Fibroblast of lung (primary cell): Measurements from ENCODE around the gene SLC6A20. TPM values are rescaled to one million over a fixed set of nuclear protein-coding genes. Genes with fewer than 3 reads are reported as not detected.

Experiments used
- DNase-seq, 2 donors: peaks; one replicate each; pipeline versions ENCODE4 v3.0.0 to v3.0.0-alpha.2; 2010; ENCODE audit warnings: low read depth in 2 of 2
- H2AFZ ChIP-seq: 2 replicates; pipeline ENCODE4 v1.5.1; 2012; ENCODE audit warnings: low read length, control low read depth, inconsistent platforms
- H3K27ac ChIP-seq: 2 replicates; pipeline ENCODE4 v1.5.1; 2011; ENCODE audit warnings: low read length, control low read depth; ENCODE audit not compliant: insufficient read depth
- H3K27me3 ChIP-seq: 2 replicates; pipeline ENCODE4 v1.5.1; 2011; ENCODE audit warnings: mild to moderate bottlenecking, low read length; ENCODE audit not compliant: control insufficient read depth, insufficient read depth
- H3K36me3 ChIP-seq: 2 replicates; pipeline ENCODE4 v1.5.1; 2011; ENCODE audit warnings: low read length; ENCODE audit not compliant: control insufficient read depth, insufficient read depth
- H3K4me1 ChIP-seq: 2 replicates; pipeline ENCODE4 v1.5.1; 2011; ENCODE audit warnings: low read length; ENCODE audit not compliant: control insufficient read depth, insufficient read depth; ENCODE audit errors: extremely low read depth
- H3K4me2 ChIP-seq: 2 replicates; pipeline ENCODE4 v1.5.1; 2011; ENCODE audit warnings: low read length, control low read depth; ENCODE audit not compliant: insufficient read depth; ENCODE audit errors: extremely low read depth
- H3K4me3 ChIP-seq, 4 experiments: fragments of 200-600 bp in 1 of 4; sonication (generic) in 1 of 4; replicated peaks in 1 of 4; 2 replicates each; pipeline ENCODE4 v1.5.1; 2011 to 2016; ENCODE audit warnings: low read length in 4 of 4, low read depth in 3 of 4, mild to moderate bottlenecking in 3 of 4, control low read depth in 2 of 4, inconsistent platforms in 1 of 4, mixed read lengths in 1 of 4; ENCODE audit not compliant: insufficient read depth in 1 of 4; ENCODE audit errors: control extremely low read depth in 1 of 4
- H3K79me2 ChIP-seq: 2 replicates; pipeline ENCODE4 v1.5.1; 2012; ENCODE audit warnings: mild to moderate bottlenecking, low read length, inconsistent platforms; ENCODE audit not compliant: control insufficient read depth, insufficient read depth
- H3K9ac ChIP-seq: 2 replicates; pipeline ENCODE4 v1.5.1; 2011; ENCODE audit warnings: mild to moderate bottlenecking, low read length, control low read depth; ENCODE audit not compliant: insufficient read depth
- H3K9me3 ChIP-seq: 2 replicates; pipeline ENCODE4 v1.5.1; 2012; ENCODE audit warnings: low read depth, low read length; ENCODE audit not compliant: control insufficient read depth, insufficient read depth
- H4K20me1 ChIP-seq: 2 replicates; pipeline ENCODE4 v1.5.1; 2011; ENCODE audit warnings: low read length; ENCODE audit not compliant: control insufficient read depth, insufficient read depth; ENCODE audit errors: extremely low read depth
- CTCF ChIP-seq, 2 donors: IDR thresholded peaks in 1 of 2; conservative IDR thresholded peaks in 1 of 2; 1 replicate in 1 of 2; 2 replicates in 1 of 2; pipeline ENCODE4 v1.5.1; 2011 to 2012; ENCODE audit warnings: low read length in 2 of 2, control low read depth in 1 of 2, inconsistent platforms in 1 of 2, low read depth in 1 of 2, mild to moderate bottlenecking in 1 of 2
- EZH2 ChIP-seq: IDR thresholded peaks from 2 replicates; pipeline ENCODE4 v1.5.1; 2012; ENCODE audit warnings: low read length, control low read depth, mild to moderate bottlenecking; ENCODE audit errors: missing control alignments
- polyA plus RNA-seq, 2 donors: library from polyadenylated mRNA; depleted of rRNA in 1 of 2; stranded (reverse) in 1 of 2; unstranded in 1 of 2; fragments of >200 nt; gene quantifications; 2 replicates each; pipeline ENCODE4 v1.2.1, GENCODE V29; 2011 to 2012; ENCODE audit warnings: missing spikeins in 1 of 2
- total RNA-seq: library from RNA; depleted of rRNA; stranded (reverse); fragments of >200 nt; gene quantifications from 2 replicates; pipeline ENCODE4 v1.2.1, GENCODE V29; 2014

Gene SLC6A20
- total and polyA plus RNA-seq, 2 donors (not counting 1 experiment from before 2014, with no cell fraction given): not detected

- no peaks in the 10 kb centered on the region for H3K27me3 ChIP-seq
- H3K9ac ChIP-seq: no peak overlapping the region
- H3K4me3 ChIP-seq: no peak overlapping the region
- TF ChIP-seq EZH2: no peak
- TF ChIP-seq CTCF (conservative IDR thresholded peaks at IDR 0.05 in 1 of 2, IDR thresholded peaks at IDR 0.05 in 1 of 2; ENCODE audit: low read depth in 1 of 2, low read length in 2 of 2): no peak
- H2AFZ ChIP-seq: no peak overlapping the region
- H3K9me3 ChIP-seq: no peaks in the 10 kb centered on the region
- no peaks in the 10 kb centered on the region for H4K20me1 ChIP-seq
- peaks cover 8% of the 10 kb centered on the region for H3K36me3 ChIP-seq
- H3K4me2 ChIP-seq: no peak overlapping the region
- H3K27ac ChIP-seq: no peak overlapping the region
- H3K4me1 ChIP-seq: no peaks in the 10 kb centered on the region
- no peak for DNase-seq
- H3K79me2 ChIP-seq: no peaks in the 10 kb centered on the region
Measured at GRCh38 chr3:45746777-45747622, 49.3 kb downstream of the SLC6A20 start.

GRCh38 chr3:45746165-45746776, 50.1 kb downstream of the SLC6A20 start:
- no peak overlapping the region for H3K4me3 ChIP-seq
- H3K4me1 ChIP-seq: no peaks in the 10 kb centered on the region
- no peak overlapping the region for H3K4me2 ChIP-seq

More at GRCh38 chr3:45746165-45746776, 50.1 kb downstream of the SLC6A20 start:
- Histone ChIP-seq H3K9ac (no peak overlapping the region), H3K9me3 (no peaks in the 10 kb centered on the region), H4K20me1 (no peaks in the 10 kb centered on the region), H3K27me3 (no peaks in the 10 kb centered on the region), H2AFZ (no peak overlapping the region), H3K27ac (no peak overlapping the region), H3K79me2 (no peaks in the 10 kb centered on the region), H3K36me3 (peaks cover 8% of the 10 kb centered on the region)
- TF ChIP-seq CTCF (conservative IDR thresholded peaks at IDR 0.05 in 1 of 2, IDR thresholded peaks at IDR 0.05 in 1 of 2; ENCODE audit: low read depth in 1 of 2, low read length in 2 of 2) (no peak), EZH2 (no peak)
- DNase-seq: no peak
